GM23248 (cell line): ENCODE data around the gene RBPMS2. TPM values are rescaled to one million over a fixed set of nuclear protein-coding genes. Genes with fewer than 3 reads are reported as not detected.
"Not testable (repeated sequence)": the region's sequence is repeated elsewhere in the genome, so short reads cannot be mapped to it uniquely, and the experiment has no call there.

Experiments
- DNase-seq: peaks from one replicate; pipeline ENCODE4 v3.0.0-alpha.2; 2015
- H2AFZ ChIP-seq: fragments of 200-600 bp; sonication (generic); 2 replicates; pipeline ENCODE4 v1.6.1; 2016; ENCODE audit warnings: antibody characterized with exemption
- H3F3A ChIP-seq: fragments of 200-600 bp; sonication (generic); 2 replicates; pipeline ENCODE4 v1.6.1; 2016; ENCODE audit warnings: mild to moderate bottlenecking, antibody characterized with exemption, mixed run types; ENCODE audit not compliant: insufficient read depth
- H3K27ac ChIP-seq: fragments of 200-600 bp; sonication (generic); 2 replicates; pipeline ENCODE4 v1.5.1; 2016; ENCODE audit warnings: mild to moderate bottlenecking
- H3K27me3 ChIP-seq: fragments of 200-600 bp; sonication (generic); replicated peaks from 2 replicates; pipeline ENCODE4 v1.6.1; 2016; ENCODE audit warnings: mild to moderate bottlenecking; ENCODE audit not compliant: insufficient read depth
- H3K36me3 ChIP-seq: fragments of 200-600 bp; sonication (generic); 2 replicates; pipeline ENCODE4 v1.6.1; 2016; ENCODE audit warnings: low read depth, mild to moderate bottlenecking
- H3K4me1 ChIP-seq: fragments of 200-600 bp; sonication (generic); 2 replicates; pipeline ENCODE4 v1.6.1; 2016; ENCODE audit warnings: mild to moderate bottlenecking; ENCODE audit not compliant: insufficient read depth
- H3K4me2 ChIP-seq: fragments of 200-600 bp; sonication (generic); one replicate; pipeline ENCODE4 v1.6.1; 2016; ENCODE audit warnings: mild to moderate bottlenecking; ENCODE audit not compliant: unreplicated experiment
- H3K4me3 ChIP-seq: fragments of 200-600 bp; sonication (generic); 2 replicates; pipeline ENCODE4 v1.5.1; 2016; ENCODE audit warnings: mild to moderate bottlenecking
- H3K79me2 ChIP-seq: fragments of 200-600 bp; sonication (generic); 2 replicates; pipeline ENCODE4 v1.6.1; 2016; ENCODE audit warnings: mild to moderate bottlenecking; ENCODE audit not compliant: insufficient read depth
- H3K9ac ChIP-seq: fragments of 200-600 bp; sonication (generic); 2 replicates; pipeline ENCODE4 v1.6.1; 2016; ENCODE audit warnings: mild to moderate bottlenecking
- H3K9me2 ChIP-seq: fragments of 200-600 bp; sonication (generic); 2 replicates; pipeline ENCODE4 v1.6.1; 2016; ENCODE audit warnings: mixed run types, mild to moderate bottlenecking, moderate library complexity; ENCODE audit not compliant: insufficient read depth
- H3K9me3 ChIP-seq: fragments of 200-600 bp; sonication (generic); one replicate; pipeline ENCODE4 v1.6.1; 2017; ENCODE audit warnings: low read depth
- H4K20me1 ChIP-seq: fragments of 200-600 bp; sonication (generic); 2 replicates; pipeline ENCODE4 v1.6.0; 2016; ENCODE audit not compliant: insufficient read depth
- EZH2 ChIP-seq: fragments of 200-600 bp; sonication (generic); IDR thresholded peaks from 2 replicates; pipeline ENCODE4 v1.6.1; 2018; ENCODE audit warnings: antibody characterized with exemption, mild to moderate bottlenecking; ENCODE audit not compliant: insufficient read depth, poor library complexity, severe bottlenecking
- EZH2phosphoT487 ChIP-seq: fragments of 200-600 bp; sonication (generic); IDR thresholded peaks from 2 replicates; pipeline ENCODE4 v1.6.1; 2018; ENCODE audit warnings: antibody characterized with exemption, moderate library complexity, mild to moderate bottlenecking, low read depth; ENCODE audit not compliant: insufficient read depth
- WGBS, 2 experiments: methylation state at CpG; one replicate each; pipeline ENCODE4 v1.1.6; 2015 to 2017; ENCODE audit warnings: low lambda C conversion rate in 2 of 2, low coverage in 1 of 2; ENCODE audit errors: missing lambda C conversion rate in 2 of 2; 5-methylcytosine and 5-hydroxymethylcytosine counted together
- in situ Hi-C: fragments of 300-500 bp; cut with MboI; formaldehyde crosslinking; loops from 2 replicates; pipeline ENCODE4 v1.15.0; 2020
- polyA plus RNA-seq: library from polyadenylated mRNA; unstranded; fragments of >200 nt; fragmentation: Nextera tagmentation; extraction: Ambion mirVana; gene quantifications from 2 replicates; pipeline ENCODE4 v1.2.1, GENCODE V29; 2016
- total RNA-seq: library from RNA; depleted of rRNA; stranded (reverse); fragments of >200 nt; shearing (Covaris generic); gene quantifications from 2 replicates; pipeline ENCODE4 v1.2.3, GENCODE V29; 2014

The RBPMS2 gene
- total and polyA plus RNA-seq, 2 experiments from 2014 or later: 0.71 TPM; not detected in 1

DNA sequence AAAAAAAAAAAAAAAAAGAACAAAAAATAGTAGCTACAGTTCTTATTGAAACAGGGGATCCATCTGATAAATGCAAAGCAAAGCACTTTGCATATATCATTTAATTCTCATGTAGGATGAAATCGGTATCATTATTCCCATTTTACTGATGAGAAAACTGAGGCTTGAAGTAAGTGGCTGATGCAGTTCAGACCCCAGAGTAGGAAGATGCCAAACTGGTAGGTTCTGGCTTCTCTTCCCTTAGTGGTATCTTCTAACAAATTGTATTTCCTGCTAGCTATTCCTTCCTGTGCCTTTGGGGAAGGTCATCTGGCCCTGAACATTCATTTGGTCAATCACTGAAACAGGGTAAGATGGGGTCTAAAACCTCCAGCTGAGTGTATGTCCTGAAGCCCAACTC, 28.1 kb upstream of the RBPMS2 start:
- Histone ChIP-seq H3K27me3 (0 out of 2 replicates have a peak, but pooled peaks cover 2% of the 10 kb centered on the region), H3K4me1 (no peaks in the 10 kb centered on the region), H3K79me2 (no peaks in the 10 kb centered on the region), H3F3A (no peaks in the 10 kb centered on the region), H3K9me3 (no peaks in the 10 kb centered on the region), H4K20me1 (no peaks in the 10 kb centered on the region), H3K9ac (no peak overlapping the region), H3K9me2 (no peaks in the 10 kb centered on the region), H3K4me2 (no peak overlapping the region), H3K27ac (no peak overlapping the region), H3K36me3 (no peaks in the 10 kb centered on the region), H2AFZ (no peak overlapping the region), H3K4me3 (no peak overlapping the region)
- in situ Hi-C loops: no loop called here
- 96 to 100% methylated on average over 1 of the region's 1 CpG for WGBS, 2 experiments
- no peak for DNase-seq
- TF ChIP-seq EZH2 (no peak), EZH2phosphoT487 (no peak)

DNA sequence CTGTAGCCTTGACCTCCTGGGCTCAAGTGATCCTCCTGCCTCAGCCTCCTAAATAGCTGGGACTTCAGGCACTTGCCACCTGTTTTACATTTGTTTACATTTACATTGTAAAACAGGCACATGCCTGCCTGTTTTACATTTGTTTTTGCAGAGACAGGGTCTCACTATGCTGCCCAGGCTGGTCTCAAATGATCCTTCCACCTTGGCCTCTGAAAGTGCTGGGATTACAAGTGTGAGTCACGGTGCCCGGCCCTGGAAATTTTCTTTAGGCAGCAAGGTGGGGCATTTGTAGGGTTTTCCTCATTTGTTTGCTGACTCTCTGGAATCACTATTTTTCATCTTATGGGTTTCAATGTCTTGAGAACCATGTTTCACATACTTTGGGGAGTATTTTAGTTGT, 25.1 kb upstream of the RBPMS2 start:
- Histone ChIP-seq H3K4me2 (no peak overlapping the region), H3K9me2 (no peaks in the 10 kb centered on the region), H3K9me3 (no peaks in the 10 kb centered on the region), H3K4me3 (no peak overlapping the region), H2AFZ (no peak overlapping the region), H3F3A (no peaks in the 10 kb centered on the region), H3K4me1 (no peaks in the 10 kb centered on the region), H3K27ac (no peak overlapping the region), H3K9ac (no peak overlapping the region), H3K79me2 (no peaks in the 10 kb centered on the region), H3K27me3 (no peaks in the 10 kb centered on the region), H3K36me3 (no peaks in the 10 kb centered on the region), H4K20me1 (no peaks in the 10 kb centered on the region)
- no peak for DNase-seq
- no peak for TF ChIP-seq EZH2phosphoT487
- TF ChIP-seq EZH2: no peak
- in situ Hi-C loops: no loop called here
- 92 to 93% methylated on average over 2 of the region's 2 CpGs for WGBS, 2 experiments

DNA sequence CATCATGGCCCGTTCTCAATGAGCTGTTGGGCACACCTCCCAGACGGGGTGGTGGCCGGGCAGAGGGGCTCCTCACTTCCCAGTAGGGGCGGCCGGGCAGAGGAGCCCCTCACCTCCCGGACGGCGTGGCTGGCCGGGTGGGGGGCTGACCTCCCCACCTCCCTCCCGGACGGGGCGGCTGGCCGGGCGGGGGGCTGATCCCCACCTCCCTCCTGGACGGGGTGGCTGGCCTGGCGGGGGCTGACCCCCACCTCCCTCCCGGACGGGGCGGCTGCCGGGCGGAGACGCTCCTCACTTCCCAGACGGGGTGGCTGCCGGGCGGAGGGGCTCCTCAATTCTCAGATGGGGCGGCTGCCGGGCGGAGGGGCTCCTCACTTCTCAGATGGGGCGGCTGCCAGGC, 23.5 kb upstream of the RBPMS2 start:
- H3K9me2 ChIP-seq, DNase-seq, H3K4me2 ChIP-seq, H4K20me1 ChIP-seq, H3K4me1 ChIP-seq, H3K27me3 ChIP-seq, H3K79me2 ChIP-seq, H3K9ac ChIP-seq, in situ Hi-C loops, H3F3A ChIP-seq, H3K9me3 ChIP-seq, H3K4me3 ChIP-seq, H2AFZ ChIP-seq, H3K36me3 ChIP-seq, H3K27ac ChIP-seq: not testable (repeated sequence)
- WGBS, 2 experiments: 68% methylated on average over 16 of the region's 29 CpGs; no CpG with 5 or more reads in 1 of the 2 experiments

DNA sequence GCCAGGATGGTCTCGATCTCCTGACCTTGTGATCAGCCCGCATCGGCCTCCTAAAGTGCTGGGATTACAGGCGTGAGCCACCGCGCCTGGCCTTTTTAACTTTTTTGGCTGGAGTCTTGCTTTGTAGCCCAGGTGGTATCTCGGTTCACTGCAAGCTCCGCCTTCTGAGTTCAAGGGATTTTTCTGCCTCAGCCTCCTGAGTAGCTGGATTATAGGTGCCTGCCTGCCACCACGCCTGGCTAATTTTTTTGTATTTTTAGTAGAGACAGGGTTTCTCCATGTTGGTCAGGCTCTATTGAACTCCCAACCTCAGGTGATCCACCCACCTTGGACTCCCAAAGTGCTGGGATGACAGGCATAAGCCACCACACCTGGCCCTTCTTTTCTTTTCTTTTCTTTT, 20.5 kb upstream of the RBPMS2 start:
- H3K79me2 ChIP-seq, in situ Hi-C loops, H3K4me2 ChIP-seq, H3K9ac ChIP-seq, H3F3A ChIP-seq, H3K4me3 ChIP-seq, H3K9me3 ChIP-seq, H3K27ac ChIP-seq, H3K27me3 ChIP-seq, H2AFZ ChIP-seq, H3K36me3 ChIP-seq, H3K4me1 ChIP-seq, DNase-seq, H3K9me2 ChIP-seq, H4K20me1 ChIP-seq: not testable (repeated sequence)
- 74 to 75% methylated on average over 9 of the region's 9 CpGs for WGBS, 2 experiments

DNA sequence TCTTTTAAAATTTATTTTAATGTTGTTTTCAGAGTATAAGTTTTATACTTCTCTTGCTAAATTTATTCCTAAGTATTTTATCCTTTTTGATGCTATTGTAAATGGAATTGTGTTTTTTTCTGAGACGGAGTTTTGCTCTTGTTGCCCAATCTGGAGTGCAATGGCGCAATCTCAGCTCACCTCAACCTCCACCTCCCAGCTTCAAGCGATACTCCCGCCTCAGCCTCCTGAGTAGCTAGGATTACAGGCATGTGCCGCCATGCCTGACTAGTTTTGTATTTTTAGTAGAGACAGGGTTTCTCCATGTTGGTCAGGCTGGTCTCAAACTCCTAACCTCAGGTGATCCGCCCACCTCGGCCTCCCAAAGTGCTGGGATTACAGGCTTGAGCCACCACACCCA, 19.9 kb upstream of the RBPMS2 start:
- H2AFZ ChIP-seq, H3K4me2 ChIP-seq, H3K36me3 ChIP-seq, DNase-seq, H3K9me3 ChIP-seq, H4K20me1 ChIP-seq, H3K27ac ChIP-seq, H3K4me3 ChIP-seq, H3K9ac ChIP-seq, H3F3A ChIP-seq, H3K79me2 ChIP-seq, H3K4me1 ChIP-seq, H3K9me2 ChIP-seq, H3K27me3 ChIP-seq, in situ Hi-C loops: not testable (repeated sequence)
- 95 to 98% methylated on average over 7 of the region's 7 CpGs for WGBS, 2 experiments
